Gastrocnemius medialis (tissue), 4 donors: ENCODE results near the gene HLA-A.

Experiments
- POLR2A ChIP-seq, 2 donors: fragments of 450-650 bp; IDR thresholded peaks; one replicate each; pipeline ENCODE4 v1.6.1; 2017; ENCODE audit warnings: antibody characterized with exemption in 2 of 2, mild to moderate bottlenecking in 2 of 2, moderate library complexity in 2 of 2
- TF ChIP-seq, protein P1 (sequence below), 5 experiments: fragments of 450-650 bp in 3 of 5; fragments of 200-600 bp in 2 of 5; sonication (generic) in 2 of 5; IDR thresholded peaks in 4 of 5; conservative IDR thresholded peaks in 1 of 5; 1 replicate in 4 of 5; 2 replicates in 1 of 5; pipeline ENCODE4 v1.5.1; 2016 to 2019; ENCODE audit warnings: antibody characterized with exemption in 5 of 5, mild to moderate bottlenecking in 3 of 5, moderate library complexity in 3 of 5

DNA sequence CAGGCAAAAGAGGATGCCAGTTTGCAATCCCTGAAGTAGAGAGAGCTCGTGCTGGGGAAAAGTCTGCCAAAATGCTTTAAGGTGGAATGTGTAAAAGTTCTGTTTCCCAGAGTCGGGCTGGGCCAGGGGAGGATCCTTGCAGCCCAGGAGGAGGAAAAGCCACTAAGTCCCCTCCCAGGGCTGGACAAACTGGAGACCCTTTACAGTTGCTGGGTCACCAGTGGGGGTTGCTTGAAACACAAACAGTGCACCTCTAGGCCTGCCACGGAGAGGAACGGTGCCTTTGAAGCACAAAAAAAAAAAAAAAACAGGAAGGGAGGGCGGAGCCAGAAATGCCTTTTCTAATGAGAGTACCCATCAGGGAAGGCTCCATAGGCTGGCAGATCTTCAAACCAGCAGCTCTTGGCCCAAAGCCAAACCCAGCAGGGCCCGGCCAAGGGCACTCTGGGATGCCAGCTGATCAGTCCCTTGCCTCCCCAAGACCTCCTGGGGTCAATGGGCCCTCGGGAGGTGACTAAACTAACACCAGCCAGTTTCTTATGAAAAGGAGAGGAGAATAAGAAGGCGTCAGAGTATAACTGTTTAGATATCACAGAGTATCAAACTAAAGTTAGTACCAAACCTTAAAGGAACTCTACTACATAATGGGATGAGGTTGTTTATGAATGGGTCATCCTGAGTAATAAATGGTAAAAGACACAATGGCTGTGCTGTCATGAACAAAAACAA, 23.7 kb downstream of the HLA-A start:
- TF ChIP-seq, protein P1, sequence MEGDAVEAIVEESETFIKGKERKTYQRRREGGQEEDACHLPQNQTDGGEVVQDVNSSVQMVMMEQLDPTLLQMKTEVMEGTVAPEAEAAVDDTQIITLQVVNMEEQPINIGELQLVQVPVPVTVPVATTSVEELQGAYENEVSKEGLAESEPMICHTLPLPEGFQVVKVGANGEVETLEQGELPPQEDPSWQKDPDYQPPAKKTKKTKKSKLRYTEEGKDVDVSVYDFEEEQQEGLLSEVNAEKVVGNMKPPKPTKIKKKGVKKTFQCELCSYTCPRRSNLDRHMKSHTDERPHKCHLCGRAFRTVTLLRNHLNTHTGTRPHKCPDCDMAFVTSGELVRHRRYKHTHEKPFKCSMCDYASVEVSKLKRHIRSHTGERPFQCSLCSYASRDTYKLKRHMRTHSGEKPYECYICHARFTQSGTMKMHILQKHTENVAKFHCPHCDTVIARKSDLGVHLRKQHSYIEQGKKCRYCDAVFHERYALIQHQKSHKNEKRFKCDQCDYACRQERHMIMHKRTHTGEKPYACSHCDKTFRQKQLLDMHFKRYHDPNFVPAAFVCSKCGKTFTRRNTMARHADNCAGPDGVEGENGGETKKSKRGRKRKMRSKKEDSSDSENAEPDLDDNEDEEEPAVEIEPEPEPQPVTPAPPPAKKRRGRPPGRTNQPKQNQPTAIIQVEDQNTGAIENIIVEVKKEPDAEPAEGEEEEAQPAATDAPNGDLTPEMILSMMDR (IDR thresholded peaks at IDR 0.05 in 4 of 5, conservative IDR thresholded peaks at IDR 0.05 in 1 of 5) = no peak
- TF ChIP-seq POLR2A (IDR thresholded peaks at IDR 0.05) = peak in 1 of 2 donors; percentile 7
